SU-DHL-6 (cell line): Measurements from ENCODE around the gene IP6K3.

ENCODE experiments used
- H2AFZ ChIP-seq: fragments of 200-600 bp; sonication (generic); 2 replicates; pipeline ENCODE4 v1.6.1; 2014; ENCODE audit warnings: low read depth, mild to moderate bottlenecking, moderate library complexity, mixed read lengths, antibody characterized with exemption, low read length; ENCODE audit not compliant: severe bottlenecking
- H3F3A ChIP-seq: fragments of 200-600 bp; shearing (Covaris generic); 2 replicates; pipeline ENCODE4 v1.6.0; 2016; ENCODE audit warnings: antibody characterized with exemption, mild to moderate bottlenecking; ENCODE audit not compliant: insufficient read depth
- H3K27ac ChIP-seq: fragments of 200-600 bp; sonication (generic); 2 replicates; pipeline ENCODE4 v1.5.1; 2016; ENCODE audit warnings: low read depth, mild to moderate bottlenecking, low read length, moderate library complexity, mixed read lengths
- H3K27me3 ChIP-seq: fragments of 200-600 bp; sonication (generic), shearing (Covaris generic); 2 replicates; pipeline ENCODE4 v1.6.0; 2014; ENCODE audit warnings: mild to moderate bottlenecking, low read length
- H3K36me3 ChIP-seq: fragments of 200-600 bp; sonication (generic); 2 replicates; pipeline ENCODE4 v1.6.1; 2014; ENCODE audit warnings: mild to moderate bottlenecking, low read length, mixed read lengths
- H3K4me2 ChIP-seq: fragments of 300-600, 200-600 bp; shearing (Covaris generic), sonication (generic); 2 replicates; pipeline ENCODE4 v1.6.0; 2014; ENCODE audit warnings: low read length, low read depth, mild to moderate bottlenecking; ENCODE audit not compliant: poor library complexity, severe bottlenecking
- H3K4me3 ChIP-seq: fragments of 200-600 bp; sonication (generic); 2 replicates; pipeline ENCODE4 v1.5.1; 2014; ENCODE audit warnings: antibody characterized with exemption, low read length, mild to moderate bottlenecking, mixed read lengths; ENCODE audit not compliant: insufficient read depth, poor library complexity, severe bottlenecking
- H3K79me2 ChIP-seq: fragments of 200-600 bp; sonication (generic); 2 replicates; pipeline ENCODE4 v1.6.1; 2014; ENCODE audit warnings: mild to moderate bottlenecking, low read length, moderate library complexity; ENCODE audit not compliant: insufficient read depth
- H3K9ac ChIP-seq: fragments of 200-600 bp; sonication (generic); 2 replicates; pipeline ENCODE4 v1.7.0; 2014; ENCODE audit warnings: mild to moderate bottlenecking, low read length
- H3K9me2 ChIP-seq: fragments of 200-600 bp; sonication (generic); replicated peaks from 2 replicates; pipeline ENCODE4 v1.6.1; 2014; ENCODE audit warnings: low read length; ENCODE audit not compliant: insufficient read depth
- H3K9me3 ChIP-seq: fragments of 200-600 bp; sonication (generic); 2 replicates; pipeline ENCODE4 v1.6.1; 2014; ENCODE audit warnings: low read length, mixed read lengths; ENCODE audit not compliant: insufficient read depth
- H4K20me1 ChIP-seq: fragments of 200-600 bp; sonication (generic); 2 replicates; pipeline ENCODE4 v1.6.1; 2014; ENCODE audit warnings: low read depth, mild to moderate bottlenecking, antibody characterized with exemption, low read length, moderate library complexity, mixed read lengths
- CTCF ChIP-seq: fragments of 200-600 bp; sonication (generic); IDR thresholded peaks from one replicate; pipeline ENCODE4 v1.5.1; 2017; ENCODE audit warnings: antibody characterized with exemption, mild to moderate bottlenecking, low read length, moderate library complexity; ENCODE audit not compliant: insufficient read depth, poor library complexity, severe bottlenecking
- EZH2phosphoT487 ChIP-seq: fragments of 200-600 bp; sonication (generic), shearing (Covaris generic); conservative IDR thresholded peaks from 2 replicates; pipeline ENCODE4 v1.6.1; 2018; ENCODE audit warnings: mild to moderate bottlenecking, antibody characterized with exemption, low read length, moderate library complexity, mixed read lengths

The IP6K3 gene

GRCh38 chr6:33777398-33778388 lies 31.0 kb upstream of the IP6K3 start:
- no peaks in the 10 kb centered on the region; the same call in 1 of the 2 replicates for H3K36me3 ChIP-seq

GRCh38 chr6:33776764-33777163 lies 30.1 kb upstream of the IP6K3 start:
- Histone ChIP-seq H3K36me3 (no peaks in the 10 kb centered on the region; the same call in 1 of the 2 replicates), H3K79me2 (no peaks in the 10 kb centered on the region), H3K4me3 (no peak overlapping the region), H3K27me3 (no peaks in the 10 kb centered on the region), H4K20me1 (no peaks in the 10 kb centered on the region), H3K9ac (no peak overlapping the region), H3K9me3 (no peaks in the 10 kb centered on the region), H3K9me2 (no peaks in the 10 kb centered on the region), H2AFZ (no peak overlapping the region), H3F3A (no peaks in the 10 kb centered on the region), H3K4me2 (no peak overlapping the region), H3K27ac (no peak overlapping the region)
- TF ChIP-seq CTCF, result no peak
- TF ChIP-seq EZH2phosphoT487, result no peak

More at GRCh38 chr6:33777398-33778388, 31.0 kb upstream of the IP6K3 start:
- Histone ChIP-seq H3K27me3 (no peaks in the 10 kb centered on the region), H3K79me2 (no peaks in the 10 kb centered on the region), H3F3A (no peaks in the 10 kb centered on the region), H3K9me2 (no peaks in the 10 kb centered on the region), H3K4me2 (no peak overlapping the region), H2AFZ (no peak overlapping the region), H3K4me3 (no peak overlapping the region), H3K9me3 (no peaks in the 10 kb centered on the region), H4K20me1 (no peaks in the 10 kb centered on the region), H3K27ac (no peak overlapping the region), H3K9ac (no peak overlapping the region)
- TF ChIP-seq EZH2phosphoT487, result no peak
- TF ChIP-seq CTCF, result no peak

GRCh38 chr6:33776186-33776585 lies 29.5 kb upstream of the IP6K3 start:
- H4K20me1 ChIP-seq, result no peaks in the 10 kb centered on the region
- H3K36me3 ChIP-seq, result no peaks in the 10 kb centered on the region; the same call in 1 of the 2 replicates
- no peak for TF ChIP-seq CTCF
- no peak for TF ChIP-seq EZH2phosphoT487

More at GRCh38 chr6:33776186-33776585, 29.5 kb upstream of the IP6K3 start:
- H3K27me3 ChIP-seq, result no peaks in the 10 kb centered on the region
- no peak overlapping the region for H3K4me2 ChIP-seq
- no peaks in the 10 kb centered on the region for H3K9me2 ChIP-seq
- H3K79me2 ChIP-seq, result no peaks in the 10 kb centered on the region
- no peak overlapping the region for H3K9ac ChIP-seq
- H3K27ac ChIP-seq, result no peak overlapping the region
- no peak overlapping the region for H2AFZ ChIP-seq
- no peak overlapping the region for H3K4me3 ChIP-seq
- no peaks in the 10 kb centered on the region for H3K9me3 ChIP-seq
- H3F3A ChIP-seq, result no peaks in the 10 kb centered on the region
